Mammary epithelial cell (primary cell): Measurements from ENCODE around the gene FHL3.
"Not testable (repeated sequence)": the region's sequence is repeated elsewhere in the genome, so short reads cannot be mapped to it uniquely, and the experiment has no call there.

ENCODE experiments used
- EZH2 ChIP-seq: IDR thresholded peaks from 2 replicates; pipeline ENCODE4 v1.6.1; 2012; ENCODE audit warnings: low read length, inconsistent platforms, borderline replicate concordance
- TF ChIP-seq, protein P1 (sequence below), 2 donors: IDR thresholded peaks in 1 of 2; conservative IDR thresholded peaks in 1 of 2; 2 replicates each; pipeline ENCODE4 v1.5.1; 2011 to 2012; ENCODE audit warnings: inconsistent platforms in 2 of 2, low read length in 2 of 2, mild to moderate bottlenecking in 2 of 2, control low read depth in 1 of 2, low read depth in 1 of 2; ENCODE audit not compliant: insufficient read depth in 1 of 2; ENCODE audit errors: extremely low read depth in 1 of 2

GRCh38 chr1:37964106-37964505 lies 41.2 kb downstream of the FHL3 start:
- TF ChIP-seq EZH2 = not testable (repeated sequence)
- TF ChIP-seq, protein P1, sequence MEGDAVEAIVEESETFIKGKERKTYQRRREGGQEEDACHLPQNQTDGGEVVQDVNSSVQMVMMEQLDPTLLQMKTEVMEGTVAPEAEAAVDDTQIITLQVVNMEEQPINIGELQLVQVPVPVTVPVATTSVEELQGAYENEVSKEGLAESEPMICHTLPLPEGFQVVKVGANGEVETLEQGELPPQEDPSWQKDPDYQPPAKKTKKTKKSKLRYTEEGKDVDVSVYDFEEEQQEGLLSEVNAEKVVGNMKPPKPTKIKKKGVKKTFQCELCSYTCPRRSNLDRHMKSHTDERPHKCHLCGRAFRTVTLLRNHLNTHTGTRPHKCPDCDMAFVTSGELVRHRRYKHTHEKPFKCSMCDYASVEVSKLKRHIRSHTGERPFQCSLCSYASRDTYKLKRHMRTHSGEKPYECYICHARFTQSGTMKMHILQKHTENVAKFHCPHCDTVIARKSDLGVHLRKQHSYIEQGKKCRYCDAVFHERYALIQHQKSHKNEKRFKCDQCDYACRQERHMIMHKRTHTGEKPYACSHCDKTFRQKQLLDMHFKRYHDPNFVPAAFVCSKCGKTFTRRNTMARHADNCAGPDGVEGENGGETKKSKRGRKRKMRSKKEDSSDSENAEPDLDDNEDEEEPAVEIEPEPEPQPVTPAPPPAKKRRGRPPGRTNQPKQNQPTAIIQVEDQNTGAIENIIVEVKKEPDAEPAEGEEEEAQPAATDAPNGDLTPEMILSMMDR (conservative IDR thresholded peaks at IDR 0.05 in 1 of 2, IDR thresholded peaks at IDR 0.05 in 1 of 2; ENCODE audit: extremely low read depth in 1 of 2, insufficient read depth in 1 of 2, low read depth in 1 of 2, low read length in 2 of 2) = not testable (repeated sequence)
